Cardiac fibroblast (primary cell): Measurements from ENCODE around the gene PDGFA.

ENCODE experiments used
- DNase-seq, 2 donors: peaks; one replicate each; pipeline versions ENCODE4 v3.0.0 to v3.0.0-alpha.2; 2010; ENCODE audit warnings: low read depth in 2 of 2
- H3K4me3 ChIP-seq, 2 donors: replicated peaks in 1 of 2; 1 replicate in 1 of 2; 2 replicates in 1 of 2; pipeline ENCODE4 v1.5.1; 2011; ENCODE audit warnings: low read depth in 2 of 2, low read length in 2 of 2, mild to moderate bottlenecking in 2 of 2, moderate library complexity in 1 of 2
- CTCF ChIP-seq: IDR thresholded peaks from one replicate; pipeline ENCODE4 v1.5.1; 2011; ENCODE audit warnings: low read depth, mild to moderate bottlenecking, low read length, inconsistent platforms

The PDGFA gene

GRCh38 chr7:491958-492713, 27.5 kb downstream of the PDGFA start:
- no peak overlapping the region for H3K4me3 ChIP-seq
- TF ChIP-seq CTCF: no peak
- no peak for DNase-seq

- TF ChIP-seq CTCF: no peak
- no peak for DNase-seq
- H3K4me3 ChIP-seq: no peak overlapping the region
Observed at GRCh38 chr7:491292-491957, 28.2 kb downstream of the PDGFA start.

GRCh38 chr7:490461-491291, 29.0 kb downstream of the PDGFA start:
- DNase-seq: no peak
- no peak overlapping the region for H3K4me3 ChIP-seq
- no peak for TF ChIP-seq CTCF

- H3K4me3 ChIP-seq: no peak overlapping the region
- no peak for DNase-seq
- no peak for TF ChIP-seq CTCF
Observed at GRCh38 chr7:489876-490275, 29.8 kb downstream of the PDGFA start.

- DNase-seq: no peak
Observed at GRCh38 chr7:486216-486743, 33.4 kb downstream of the PDGFA start.

More at GRCh38 chr7:486216-486743, 33.4 kb downstream of the PDGFA start:
- no peak overlapping the region for H3K4me3 ChIP-seq
- no peak for TF ChIP-seq CTCF
